Transverse colon (tissue), 4 donors: ENCODE measurements around the gene CCDC81. TPM values are rescaled to one million over a fixed set of nuclear protein-coding genes. Genes with fewer than 3 reads are reported as not detected.
"Not testable (repeated sequence)": the region's sequence is repeated elsewhere in the genome, so short reads cannot be mapped to it uniquely, and the experiment has no call there.

ENCODE experiments used
- DNase-seq: peaks from one replicate; pipeline ENCODE4 v3.0.0-alpha.2; 2019
- H3K27ac ChIP-seq, 4 donors: fragments of 200-600 bp; sonication (generic); 2 replicates each; pipeline ENCODE4 v1.5.1; 2016 to 2018; ENCODE audit warnings: inconsistent platforms in 4 of 4
- H3K27me3 ChIP-seq: fragments of 200-600 bp; sonication (generic); 2 replicates; pipeline ENCODE4 v1.5.1; 2017; ENCODE audit warnings: inconsistent platforms
- H3K36me3 ChIP-seq, 4 donors: fragments of 200-600 bp; sonication (generic); 2 replicates each; pipeline ENCODE4 v1.5.1; 2017 to 2019; ENCODE audit warnings: inconsistent platforms in 4 of 4
- H3K4me1 ChIP-seq, 4 donors: fragments of 200-600 bp; sonication (generic); 2 replicates each; pipeline ENCODE4 v1.5.1; 2017 to 2020; ENCODE audit warnings: inconsistent platforms in 4 of 4
- H3K4me3 ChIP-seq, 4 donors: fragments of 200-600 bp; sonication (generic); 1 replicate in 1 of 4; 2 replicates in 3 of 4; pipeline versions ENCODE4 v1.5.1 to v1.6.1; 2017 to 2019; ENCODE audit warnings: inconsistent platforms in 4 of 4
- H3K9me3 ChIP-seq, 2 donors: fragments of 200-600 bp; sonication (generic); 2 replicates each; pipeline ENCODE4 v1.5.1; 2017 to 2019; ENCODE audit warnings: inconsistent platforms in 2 of 2
- EP300 ChIP-seq: sonication (generic); formaldehyde crosslinking; IDR thresholded peaks from one replicate; pipeline ENCODE4 v1.6.1; 2017; ENCODE audit warnings: antibody characterized with exemption, low read depth
- POLR2A ChIP-seq: fragments of 450-650 bp; IDR thresholded peaks from one replicate; pipeline ENCODE4 v1.6.1; 2016; ENCODE audit warnings: antibody characterized with exemption, mild to moderate bottlenecking, moderate library complexity
- POLR2AphosphoS5 ChIP-seq, 3 donors: sonication (generic); formaldehyde crosslinking; IDR thresholded peaks; one replicate each; pipeline ENCODE4 v1.6.1; 2016; ENCODE audit warnings: antibody characterized with exemption in 3 of 3
- WGBS, 2 donors: methylation state at CpG; one replicate each; pipeline ENCODE4 v1.1.5; 2018; ENCODE audit warnings: low coverage in 1 of 2; 5-methylcytosine and 5-hydroxymethylcytosine counted together
- in situ Hi-C, 4 donors: fragments of 200-750 bp; cut with MboI; loops; one replicate each; pipeline versions ENCODE4 v1.15.0 to v1.15.1; 2017; ENCODE audit warnings: low sequenced_read_pairs in 3 of 4, low pct_ligation_motif_present in 1 of 4, low pct_unique_long_range_greater_than_20kb in 1 of 4
- intact Hi-C: fragments of 100-400 bp; cut with DNase I; formaldehyde crosslinking; loops from one replicate; pipeline ENCODE4 v1.15.1; 2023; ENCODE audit warnings: low total_unique reads
- total RNA-seq, 4 donors: library from RNA; depleted of rRNA; stranded (reverse); fragments of >200 nt; gene quantifications; one replicate each; pipeline ENCODE4 v1.1.0, GENCODE V29; 2016
- TF ChIP-seq, protein P1 (sequence below), 5 experiments: fragments of 200-600 bp in 3 of 5; fragments of 450-650 bp in 2 of 5; sonication (generic) in 3 of 5; IDR thresholded peaks; 1 replicate in 2 of 5; 2 replicates in 3 of 5; pipeline ENCODE4 v1.5.1; 2016 to 2017; ENCODE audit warnings: antibody characterized with exemption in 5 of 5, inconsistent platforms in 3 of 5, mild to moderate bottlenecking in 2 of 5, moderate library complexity in 1 of 5

The CCDC81 gene
- total RNA-seq, 4 donors from 2014 or later = 0.41 to 0.64 TPM; not detected in 2

DNA sequence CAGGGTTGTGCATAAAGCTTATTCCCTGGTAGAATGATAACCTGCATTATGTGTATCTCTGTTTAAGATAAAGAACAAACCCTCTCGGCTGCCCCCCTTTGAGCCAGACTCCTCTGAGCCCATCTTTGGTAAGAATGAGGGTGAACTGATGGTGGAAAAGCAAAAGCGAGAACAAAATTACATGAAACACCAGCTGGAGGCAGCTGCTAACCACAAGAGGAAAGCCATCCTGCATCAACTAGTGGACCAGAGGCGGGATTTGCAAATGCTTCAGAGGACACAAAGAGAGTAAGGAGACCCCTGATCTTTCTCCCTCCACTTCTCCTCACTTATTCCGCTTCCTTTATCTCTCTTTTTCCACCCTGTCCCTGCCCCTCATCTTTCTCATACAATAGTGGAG lies 40.3 kb downstream of the CCDC81 start:
- H3K36me3 ChIP-seq = no peaks in the 10 kb centered on the region
- H3K27ac ChIP-seq = no peak overlapping the region
- WGBS, 2 donors = 64 to 69% methylated on average over 4 of the region's 4 CpGs
- H3K4me1 ChIP-seq = no peaks in the 10 kb centered on the region
- DNase-seq = no peak
- no peaks in the 10 kb centered on the region for H3K9me3 ChIP-seq
- no peaks in the 10 kb centered on the region for H3K27me3 ChIP-seq
- intact Hi-C loops (no loop called here), in situ Hi-C loops (no loop called here)
- no peak for TF ChIP-seq POLR2A
- no peak for TF ChIP-seq POLR2AphosphoS5 (IDR thresholded peaks at IDR 0.05)
- TF ChIP-seq, protein P1, sequence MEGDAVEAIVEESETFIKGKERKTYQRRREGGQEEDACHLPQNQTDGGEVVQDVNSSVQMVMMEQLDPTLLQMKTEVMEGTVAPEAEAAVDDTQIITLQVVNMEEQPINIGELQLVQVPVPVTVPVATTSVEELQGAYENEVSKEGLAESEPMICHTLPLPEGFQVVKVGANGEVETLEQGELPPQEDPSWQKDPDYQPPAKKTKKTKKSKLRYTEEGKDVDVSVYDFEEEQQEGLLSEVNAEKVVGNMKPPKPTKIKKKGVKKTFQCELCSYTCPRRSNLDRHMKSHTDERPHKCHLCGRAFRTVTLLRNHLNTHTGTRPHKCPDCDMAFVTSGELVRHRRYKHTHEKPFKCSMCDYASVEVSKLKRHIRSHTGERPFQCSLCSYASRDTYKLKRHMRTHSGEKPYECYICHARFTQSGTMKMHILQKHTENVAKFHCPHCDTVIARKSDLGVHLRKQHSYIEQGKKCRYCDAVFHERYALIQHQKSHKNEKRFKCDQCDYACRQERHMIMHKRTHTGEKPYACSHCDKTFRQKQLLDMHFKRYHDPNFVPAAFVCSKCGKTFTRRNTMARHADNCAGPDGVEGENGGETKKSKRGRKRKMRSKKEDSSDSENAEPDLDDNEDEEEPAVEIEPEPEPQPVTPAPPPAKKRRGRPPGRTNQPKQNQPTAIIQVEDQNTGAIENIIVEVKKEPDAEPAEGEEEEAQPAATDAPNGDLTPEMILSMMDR (IDR thresholded peaks at IDR 0.05) = no peak
- no peak for TF ChIP-seq EP300
- no peak overlapping the region for H3K4me3 ChIP-seq

DNA sequence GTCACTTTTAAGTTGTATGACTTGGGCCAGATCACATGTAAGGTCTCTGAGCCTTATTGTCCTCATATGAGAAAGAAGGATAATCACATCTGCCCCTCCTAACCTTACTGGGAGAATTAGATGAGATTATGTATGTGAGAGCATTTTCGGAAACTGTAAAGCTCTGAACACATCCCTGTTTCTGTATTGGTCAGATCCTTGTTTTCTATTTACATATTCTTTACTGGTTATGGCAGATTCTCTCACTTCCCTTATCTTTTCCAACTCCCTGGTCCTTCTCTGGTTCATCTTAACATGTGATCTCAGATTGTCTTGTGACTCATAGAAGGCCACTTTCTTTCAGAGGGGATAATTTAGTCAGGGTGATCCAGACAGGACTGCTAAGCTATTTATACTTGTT lies 41.8 kb downstream of the CCDC81 start:
- Histone ChIP-seq H3K36me3 (no peaks in the 10 kb centered on the region), H3K27me3 (no peaks in the 10 kb centered on the region), H3K27ac (no peak overlapping the region), H3K4me3 (no peak overlapping the region), H3K4me1 (no peaks in the 10 kb centered on the region), H3K9me3 (no peaks in the 10 kb centered on the region)
- no peak for DNase-seq
- TF ChIP-seq POLR2A (no peak), EP300 (no peak), POLR2AphosphoS5 (IDR thresholded peaks at IDR 0.05) (no peak)
- TF ChIP-seq, protein P1 (IDR thresholded peaks at IDR 0.05) = no peak
- in situ Hi-C loops = no loop called here
- 78 to 83% methylated on average over 1 of the region's 1 CpG for WGBS, 2 donors
- intact Hi-C loops = no loop called here

DNA sequence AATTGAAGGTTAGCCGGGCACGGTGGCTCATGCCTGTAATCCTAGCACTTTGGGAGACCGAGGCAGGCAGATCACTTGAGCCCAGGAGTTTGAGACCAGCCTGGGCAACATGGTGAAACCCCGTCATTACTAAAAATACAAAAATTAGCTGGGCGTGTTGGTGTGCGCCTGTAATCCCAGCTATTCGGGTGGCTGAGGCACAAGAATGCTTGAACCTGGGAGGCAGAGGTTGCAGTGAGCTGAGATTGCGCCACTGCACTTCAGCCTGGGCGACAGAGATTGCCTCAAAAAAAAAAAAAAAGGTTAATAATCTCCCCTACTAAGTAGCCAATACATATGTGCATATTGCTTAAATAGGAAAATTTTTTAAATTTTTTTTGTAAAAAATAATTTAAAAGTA lies 42.3 kb downstream of the CCDC81 start:
- 88 to 89% methylated on average over 8 to 9 of the region's 9 CpGs for WGBS, 2 donors
- H3K4me1 ChIP-seq, H3K4me3 ChIP-seq, H3K27ac ChIP-seq, in situ Hi-C loops, DNase-seq, H3K9me3 ChIP-seq, H3K27me3 ChIP-seq, intact Hi-C loops, H3K36me3 ChIP-seq: not testable (repeated sequence)

DNA sequence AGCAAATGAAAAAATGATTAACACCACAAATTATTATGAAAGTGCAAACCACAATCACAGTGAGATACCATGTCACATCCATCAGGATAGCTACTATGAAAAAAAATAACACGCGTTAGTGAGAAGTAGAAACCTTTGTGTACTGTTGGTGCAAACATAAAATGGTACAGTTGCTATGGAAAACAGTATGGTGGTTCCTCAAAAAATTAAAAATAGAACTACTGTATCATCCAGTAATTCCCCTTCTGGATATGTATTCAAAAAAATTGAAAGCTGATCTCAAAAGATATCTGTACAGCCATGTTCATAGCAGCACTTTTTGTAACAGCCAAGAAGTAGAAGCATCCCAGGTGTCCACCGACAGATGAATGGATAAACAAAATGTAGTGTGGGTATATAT lies 43.4 kb downstream of the CCDC81 start:
- intact Hi-C loops = no loop called here
- Histone ChIP-seq H3K27me3 (no peaks in the 10 kb centered on the region), H3K27ac (no peak overlapping the region), H3K36me3 (no peaks in the 10 kb centered on the region), H3K4me1 (no peaks in the 10 kb centered on the region), H3K9me3 (no peaks in the 10 kb centered on the region), H3K4me3 (no peak overlapping the region)
- in situ Hi-C loops = no loop called here
- 84 to 90% methylated on average over 3 of the region's 3 CpGs for WGBS, 2 donors
- DNase-seq = no peak
- TF ChIP-seq EP300 (no peak), POLR2AphosphoS5 (IDR thresholded peaks at IDR 0.05) (no peak), POLR2A (no peak)
- TF ChIP-seq, protein P1 (IDR thresholded peaks at IDR 0.05) = no peak

DNA sequence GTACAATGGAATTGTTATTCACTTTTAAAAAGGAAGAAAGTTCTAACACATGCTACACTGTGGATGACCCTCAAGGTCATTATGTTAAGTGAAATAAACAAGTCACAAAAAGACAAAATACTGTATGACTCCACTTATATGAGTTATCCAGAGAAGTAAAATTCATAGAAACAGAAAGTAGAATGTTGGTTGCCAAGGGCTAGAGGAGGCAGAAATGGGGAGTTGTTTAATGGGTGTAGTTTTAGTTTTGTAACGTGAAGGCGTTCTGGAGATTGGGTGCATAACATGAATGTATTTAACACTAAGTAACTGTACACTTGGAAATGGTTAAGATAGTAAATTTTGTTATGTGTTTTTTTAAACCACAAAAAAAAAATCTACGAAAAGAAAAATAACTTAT lies 43.8 kb downstream of the CCDC81 start:
- Histone ChIP-seq H3K4me1 (no peaks in the 10 kb centered on the region), H3K4me3 (no peak overlapping the region), H3K27me3 (no peaks in the 10 kb centered on the region), H3K27ac (no peak overlapping the region), H3K9me3 (no peaks in the 10 kb centered on the region), H3K36me3 (no peaks in the 10 kb centered on the region)
- 77 to 93% methylated on average over 3 of the region's 3 CpGs for WGBS, 2 donors
- intact Hi-C loops (no loop called here), in situ Hi-C loops (no loop called here)
- TF ChIP-seq EP300 (no peak), POLR2A (no peak), POLR2AphosphoS5 (IDR thresholded peaks at IDR 0.05) (no peak)
- TF ChIP-seq, protein P1 (IDR thresholded peaks at IDR 0.05) = no peak
- DNase-seq = no peak
